ENCODE measurements around the gene CHAF1B.

Gene CHAF1B

DNA sequence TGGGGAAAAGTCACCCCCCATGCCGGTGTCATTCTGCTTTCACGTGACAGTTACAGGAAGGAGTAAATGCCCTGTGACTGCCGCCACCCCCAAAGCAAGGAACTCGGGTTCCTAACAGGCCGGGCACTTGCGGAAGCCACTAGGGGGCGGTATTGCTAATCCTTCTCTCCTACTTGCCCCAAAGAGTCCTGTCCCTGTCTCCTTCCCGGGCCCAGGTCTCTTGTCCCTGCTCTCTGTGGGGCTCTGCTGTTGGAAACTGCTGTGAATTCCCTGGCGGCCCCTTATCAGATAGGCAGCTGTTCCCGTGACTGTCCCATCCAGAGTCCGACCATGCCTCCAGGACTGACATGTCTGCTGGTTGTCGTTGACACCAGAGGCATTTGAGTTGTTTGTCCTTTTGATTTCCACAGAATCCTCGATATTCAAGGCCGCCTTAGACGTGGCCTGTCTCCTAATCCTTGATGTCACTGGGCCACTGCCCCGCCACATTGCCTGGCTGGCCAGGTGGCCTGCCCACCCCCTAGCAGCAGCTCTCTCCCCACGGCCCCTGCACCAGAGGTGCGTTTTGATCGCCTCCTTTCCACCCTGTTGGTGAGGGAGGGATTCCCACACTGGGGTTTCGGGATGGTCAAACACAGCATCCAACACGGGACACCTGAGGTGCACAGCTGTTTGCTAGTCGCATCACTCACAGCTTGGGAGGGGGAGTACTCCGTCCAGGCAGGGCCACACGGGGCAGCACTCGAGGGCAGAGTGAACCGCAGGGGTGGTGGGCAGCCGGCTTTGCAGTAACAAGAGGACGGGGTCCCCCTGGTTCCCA is 37.3 kb downstream of the CHAF1B start (continued):
- TF ChIP-seq, protein P1, sequence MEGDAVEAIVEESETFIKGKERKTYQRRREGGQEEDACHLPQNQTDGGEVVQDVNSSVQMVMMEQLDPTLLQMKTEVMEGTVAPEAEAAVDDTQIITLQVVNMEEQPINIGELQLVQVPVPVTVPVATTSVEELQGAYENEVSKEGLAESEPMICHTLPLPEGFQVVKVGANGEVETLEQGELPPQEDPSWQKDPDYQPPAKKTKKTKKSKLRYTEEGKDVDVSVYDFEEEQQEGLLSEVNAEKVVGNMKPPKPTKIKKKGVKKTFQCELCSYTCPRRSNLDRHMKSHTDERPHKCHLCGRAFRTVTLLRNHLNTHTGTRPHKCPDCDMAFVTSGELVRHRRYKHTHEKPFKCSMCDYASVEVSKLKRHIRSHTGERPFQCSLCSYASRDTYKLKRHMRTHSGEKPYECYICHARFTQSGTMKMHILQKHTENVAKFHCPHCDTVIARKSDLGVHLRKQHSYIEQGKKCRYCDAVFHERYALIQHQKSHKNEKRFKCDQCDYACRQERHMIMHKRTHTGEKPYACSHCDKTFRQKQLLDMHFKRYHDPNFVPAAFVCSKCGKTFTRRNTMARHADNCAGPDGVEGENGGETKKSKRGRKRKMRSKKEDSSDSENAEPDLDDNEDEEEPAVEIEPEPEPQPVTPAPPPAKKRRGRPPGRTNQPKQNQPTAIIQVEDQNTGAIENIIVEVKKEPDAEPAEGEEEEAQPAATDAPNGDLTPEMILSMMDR (tag by site-specific recombination; IDR thresholded peaks at IDR 0.05), result peak; percentile 76
- TF ChIP-seq ZNF121 (tag by site-specific recombination; IDR thresholded peaks at IDR 0.05), result peak; percentile 86
- no peak for TF ChIP-seq ZBTB1 (tag by site-specific recombination; IDR thresholded peaks at IDR 0.05)
- TF ChIP-seq, protein P2, sequence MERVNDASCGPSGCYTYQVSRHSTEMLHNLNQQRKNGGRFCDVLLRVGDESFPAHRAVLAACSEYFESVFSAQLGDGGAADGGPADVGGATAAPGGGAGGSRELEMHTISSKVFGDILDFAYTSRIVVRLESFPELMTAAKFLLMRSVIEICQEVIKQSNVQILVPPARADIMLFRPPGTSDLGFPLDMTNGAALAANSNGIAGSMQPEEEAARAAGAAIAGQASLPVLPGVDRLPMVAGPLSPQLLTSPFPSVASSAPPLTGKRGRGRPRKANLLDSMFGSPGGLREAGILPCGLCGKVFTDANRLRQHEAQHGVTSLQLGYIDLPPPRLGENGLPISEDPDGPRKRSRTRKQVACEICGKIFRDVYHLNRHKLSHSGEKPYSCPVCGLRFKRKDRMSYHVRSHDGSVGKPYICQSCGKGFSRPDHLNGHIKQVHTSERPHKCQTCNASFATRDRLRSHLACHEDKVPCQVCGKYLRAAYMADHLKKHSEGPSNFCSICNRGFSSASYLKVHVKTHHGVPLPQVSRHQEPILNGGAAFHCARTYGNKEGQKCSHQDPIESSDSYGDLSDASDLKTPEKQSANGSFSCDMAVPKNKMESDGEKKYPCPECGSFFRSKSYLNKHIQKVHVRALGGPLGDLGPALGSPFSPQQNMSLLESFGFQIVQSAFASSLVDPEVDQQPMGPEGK (tag by site-specific recombination; IDR thresholded peaks at IDR 0.05), result peak; percentile 68; the same call in 1 of the 2 replicates
- TF ChIP-seq ZXDB (tag by site-specific recombination; IDR thresholded peaks at IDR 0.05), result no peak

DNA sequence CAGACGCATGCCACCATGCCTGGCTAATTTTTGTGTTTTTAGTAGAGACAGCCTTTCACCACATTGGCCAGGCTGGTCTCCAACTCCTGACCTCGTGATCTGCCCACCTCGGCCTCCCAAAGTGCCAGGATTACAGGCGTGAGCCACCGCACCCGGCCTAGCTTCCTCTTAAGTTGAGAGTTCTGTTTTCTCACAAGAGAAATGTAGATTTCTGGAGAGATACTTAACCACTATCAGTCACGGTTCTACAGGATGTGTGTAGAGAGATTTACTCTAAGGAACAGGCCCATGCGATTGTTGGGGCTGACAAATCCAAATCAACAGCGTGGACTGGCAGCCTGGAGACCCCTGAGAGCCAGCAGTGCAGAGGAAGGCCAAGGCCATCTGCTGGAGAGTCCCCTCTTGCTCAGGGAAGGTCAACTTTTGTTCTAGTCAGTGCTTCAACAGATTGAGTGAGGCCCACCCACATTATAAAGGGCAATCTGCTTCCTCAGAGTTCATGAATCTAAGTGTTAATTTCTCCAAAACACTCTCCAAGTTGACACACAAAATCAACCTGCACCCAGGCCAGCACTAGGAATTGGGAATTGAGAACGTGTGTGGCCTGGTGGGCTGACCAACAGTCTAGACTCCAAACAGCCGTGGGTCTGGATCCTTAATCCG is 38.7 kb downstream of the CHAF1B start:
- TF ChIP-seq OVOL3 (tag by site-specific recombination; IDR thresholded peaks at IDR 0.05) (no peak), ZNF664 (tag by site-specific recombination; IDR thresholded peaks at IDR 0.05) (no peak), SALL2 (tag by site-specific recombination; IDR thresholded peaks at IDR 0.05; ENCODE audit: borderline replicate concordance) (no peak), ZNF670 (tag by site-specific recombination; IDR thresholded peaks at IDR 0.05; ENCODE audit: low read depth) (no peak), ZNF10 (tag by site-specific recombination; IDR thresholded peaks at IDR 0.05) (peak; percentile 87)
- TF ChIP-seq, protein P3, sequence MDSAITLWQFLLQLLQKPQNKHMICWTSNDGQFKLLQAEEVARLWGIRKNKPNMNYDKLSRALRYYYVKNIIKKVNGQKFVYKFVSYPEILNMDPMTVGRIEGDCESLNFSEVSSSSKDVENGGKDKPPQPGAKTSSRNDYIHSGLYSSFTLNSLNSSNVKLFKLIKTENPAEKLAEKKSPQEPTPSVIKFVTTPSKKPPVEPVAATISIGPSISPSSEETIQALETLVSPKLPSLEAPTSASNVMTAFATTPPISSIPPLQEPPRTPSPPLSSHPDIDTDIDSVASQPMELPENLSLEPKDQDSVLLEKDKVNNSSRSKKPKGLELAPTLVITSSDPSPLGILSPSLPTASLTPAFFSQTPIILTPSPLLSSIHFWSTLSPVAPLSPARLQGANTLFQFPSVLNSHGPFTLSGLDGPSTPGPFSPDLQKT (IDR thresholded peaks at IDR 0.05; ENCODE audit: borderline replicate concordance, low read depth, low read length), result no peak
- Histone ChIP-seq H3K27ac (ENCODE audit: extremely low read depth, low read depth, low read length) (no peak overlapping the region), H3K36me3 (ENCODE audit: control insufficient read depth in 2 of 2, insufficient read depth in 1 of 2, low read length in 2 of 2) (peaks cover 0 to 8% of the 10 kb centered on the region in 2 experiments; a peak in 1 of 3 replicates), H3K4me3 (ENCODE audit: low read depth, low read length) (no peak overlapping the region), H3K4me1 (ENCODE audit: control insufficient read depth, insufficient read depth, low read length) (no peaks in the 10 kb centered on the region), H3K9me3 (ENCODE audit: control insufficient read depth, insufficient read depth, low read depth, low read length) (no peaks in the 10 kb centered on the region)
- POLR2A ChIA-PET, result no interaction called here
- CTCF ChIA-PET, result interaction anchor here (0.7 to 1.9 kb wide), 5 partner anchors 12 to 226 kb away, joined by 3 to 11 read pairs (median 3); no protein-coding TSS in a partner anchor

DNA sequence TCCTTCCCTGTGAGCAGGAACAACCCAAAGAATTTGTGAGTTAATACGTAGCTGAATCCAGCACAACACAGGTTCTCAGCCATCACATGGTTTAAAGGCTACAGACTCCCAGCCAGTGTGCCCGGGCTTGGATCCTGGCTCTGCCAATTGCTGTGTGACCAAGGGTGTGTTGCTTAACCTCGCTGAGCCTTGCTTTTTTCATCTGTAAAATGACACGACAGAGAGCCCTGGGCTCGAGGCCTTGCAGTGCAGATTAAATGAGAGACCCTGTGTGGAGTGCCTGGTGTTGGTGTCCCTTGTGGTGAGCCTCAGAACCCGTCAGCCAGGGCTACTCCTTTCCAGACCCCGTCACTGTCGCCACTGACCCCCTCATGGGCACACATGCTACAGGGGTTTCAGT is 39.4 kb downstream of the CHAF1B start:
- no peaks in the 10 kb centered on the region for H3K9me3 ChIP-seq (ENCODE audit: control insufficient read depth, insufficient read depth, low read depth, low read length)
- CTCF ChIA-PET, result interaction anchor here (0.7 to 1.4 kb wide), 4 partner anchors 31 to 225 kb away, joined by 3 to 4 read pairs (median 3); no protein-coding TSS in a partner anchor
- peaks cover 1% of the 10 kb centered on the region; the same call in 1 of the 2 replicates for H3K4me1 ChIP-seq (ENCODE audit: control insufficient read depth, insufficient read depth, low read length)
- H3K36me3 ChIP-seq (ENCODE audit: control insufficient read depth in 2 of 2, insufficient read depth in 1 of 2, low read length in 2 of 2), result peaks cover 0 to 1% of the 10 kb centered on the region in 2 experiments; a peak in 1 of 3 replicates
- H3K27ac ChIP-seq (ENCODE audit: extremely low read depth, low read depth, low read length), result no peak overlapping the region
- no peak overlapping the region for H3K4me3 ChIP-seq (ENCODE audit: low read depth, low read length)
- POLR2A ChIA-PET, result no interaction called here
- TF ChIP-seq ZNF544 (tag by site-specific recombination; IDR thresholded peaks at IDR 0.05) (no peak), ZFP41 (tag by site-specific recombination; IDR thresholded peaks at IDR 0.05; ENCODE audit: borderline replicate concordance) (no peak), MYNN (tag by site-specific recombination; IDR thresholded peaks at IDR 0.05; ENCODE audit: borderline replicate concordance) (no peak), ZNF157 (tag by site-specific recombination; IDR thresholded peaks at IDR 0.05) (no peak), ZNF548 (tag by site-specific recombination; IDR thresholded peaks at IDR 0.05) (no peak), ZNF311 (tag by site-specific recombination; IDR thresholded peaks at IDR 0.05; ENCODE audit: borderline replicate concordance) (no peak)
- TF ChIP-seq, protein P4, sequence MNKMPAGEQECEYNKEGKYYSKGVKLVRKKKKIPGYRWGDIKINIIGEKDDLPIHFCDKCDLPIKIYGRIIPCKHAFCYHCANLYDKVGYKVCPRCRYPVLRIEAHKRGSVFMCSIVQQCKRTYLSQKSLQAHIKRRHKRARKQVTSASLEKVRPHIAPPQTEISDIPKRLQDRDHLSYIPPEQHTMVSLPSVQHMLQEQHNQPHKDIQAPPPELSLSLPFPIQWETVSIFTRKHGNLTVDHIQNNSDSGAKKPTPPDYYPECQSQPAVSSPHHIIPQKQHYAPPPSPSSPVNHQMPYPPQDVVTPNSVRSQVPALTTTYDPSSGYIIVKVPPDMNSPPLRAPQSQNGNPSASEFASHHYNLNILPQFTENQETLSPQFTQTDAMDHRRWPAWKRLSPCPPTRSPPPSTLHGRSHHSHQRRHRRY (tag by site-specific recombination; IDR thresholded peaks at IDR 0.05), result no peak
- TF ChIP-seq, protein P5, sequence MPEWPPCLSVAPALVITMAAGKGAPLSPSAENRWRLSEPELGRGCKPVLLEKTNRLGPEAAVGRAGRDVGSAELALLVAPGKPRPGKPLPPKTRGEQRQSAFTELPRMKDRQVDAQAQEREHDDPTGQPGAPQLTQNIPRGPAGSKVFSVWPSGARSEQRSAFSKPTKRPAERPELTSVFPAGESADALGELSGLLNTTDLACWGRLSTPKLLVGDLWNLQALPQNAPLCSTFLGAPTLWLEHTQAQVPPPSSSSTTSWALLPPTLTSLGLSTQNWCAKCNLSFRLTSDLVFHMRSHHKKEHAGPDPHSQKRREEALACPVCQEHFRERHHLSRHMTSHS (tag by site-specific recombination; IDR thresholded peaks at IDR 0.05), result no peak
- TF ChIP-seq, protein P6, sequence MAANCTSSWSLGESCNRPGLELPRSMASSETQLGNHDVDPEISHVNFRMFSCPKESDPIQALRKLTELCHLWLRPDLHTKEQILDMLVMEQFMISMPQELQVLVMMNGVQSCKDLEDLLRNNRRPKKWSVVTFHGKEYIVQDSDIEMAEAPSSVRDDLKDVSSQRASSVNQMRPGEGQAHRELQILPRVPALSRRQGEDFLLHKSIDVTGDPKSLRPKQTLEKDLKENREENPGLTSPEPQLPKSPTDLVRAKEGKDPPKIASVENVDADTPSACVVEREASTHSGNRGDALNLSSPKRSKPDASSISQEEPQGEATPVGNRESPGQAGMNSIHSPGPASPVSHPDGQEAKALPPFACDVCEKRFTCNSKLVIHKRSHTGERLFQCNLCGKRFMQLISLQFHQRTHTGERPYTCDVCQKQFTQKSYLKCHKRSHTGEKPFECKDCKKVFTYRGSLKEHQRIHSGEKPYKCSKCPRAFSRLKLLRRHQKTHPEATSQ (tag by site-specific recombination; IDR thresholded peaks at IDR 0.05), result no peak
- TF ChIP-seq, protein P7, sequence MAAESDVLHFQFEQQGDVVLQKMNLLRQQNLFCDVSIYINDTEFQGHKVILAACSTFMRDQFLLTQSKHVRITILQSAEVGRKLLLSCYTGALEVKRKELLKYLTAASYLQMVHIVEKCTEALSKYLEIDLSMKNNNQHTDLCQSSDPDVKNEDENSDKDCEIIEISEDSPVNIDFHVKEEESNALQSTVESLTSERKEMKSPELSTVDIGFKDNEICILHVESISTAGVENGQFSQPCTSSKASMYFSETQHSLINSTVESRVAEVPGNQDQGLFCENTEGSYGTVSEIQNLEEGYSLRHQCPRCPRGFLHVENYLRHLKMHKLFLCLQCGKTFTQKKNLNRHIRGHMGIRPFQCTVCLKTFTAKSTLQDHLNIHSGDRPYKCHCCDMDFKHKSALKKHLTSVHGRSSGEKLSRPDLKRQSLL (tag by site-specific recombination; IDR thresholded peaks at IDR 0.05), result no peak
